Lung (tissue), 12 donors: Measurements from ENCODE around the gene MAST4. TPM values are rescaled to one million over a fixed set of nuclear protein-coding genes. Genes with fewer than 3 reads are reported as not detected.

ENCODE experiments used
- ATAC-seq: fragments of 200-7000 bp; cut with Tn5 transposase; one replicate; pipeline ENCODE4 v1.9.1; 2020; ENCODE audit warnings: moderate number of reproducible peaks; ENCODE audit not compliant: insufficient read depth, low FRiP score
- DNase-seq, 3 donors: peaks; one replicate each; pipeline ENCODE4 v3.0.0-alpha.2; 2013 to 2017
- H3K27ac ChIP-seq, 2 donors: one replicate each; pipeline ENCODE4 v1.5.1; 2013; ENCODE audit warnings: mild to moderate bottlenecking in 2 of 2, moderate library complexity in 2 of 2, control low read depth in 1 of 2, inconsistent platforms in 1 of 2, low read depth in 1 of 2, low read length in 1 of 2
- H3K27me3 ChIP-seq, 3 donors: one replicate each; pipeline ENCODE4 v1.5.1; 2013; ENCODE audit warnings: low read length in 2 of 3; ENCODE audit not compliant: control insufficient read depth in 3 of 3, insufficient read depth in 3 of 3
- H3K36me3 ChIP-seq, 4 donors: one replicate each; pipeline ENCODE4 v1.5.1; 2013; ENCODE audit warnings: low read length in 4 of 4, mild to moderate bottlenecking in 1 of 4, moderate library complexity in 1 of 4; ENCODE audit not compliant: control insufficient read depth in 4 of 4, insufficient read depth in 4 of 4
- H3K4me1 ChIP-seq, 5 donors: one replicate each; pipeline ENCODE4 v1.5.1; 2013; ENCODE audit warnings: low read length in 5 of 5, mild to moderate bottlenecking in 2 of 5, moderate library complexity in 1 of 5; ENCODE audit not compliant: control insufficient read depth in 5 of 5, insufficient read depth in 5 of 5
- H3K4me3 ChIP-seq: one replicate; pipeline ENCODE4 v1.5.1; 2013; ENCODE audit warnings: mild to moderate bottlenecking, control low read depth, moderate library complexity
- H3K9ac ChIP-seq, 2 donors: one replicate each; pipeline ENCODE4 v1.5.1; 2013; ENCODE audit warnings: low read length in 2 of 2, control low read depth in 1 of 2; ENCODE audit not compliant: insufficient read depth in 1 of 2
- H3K9me3 ChIP-seq, 4 donors: one replicate each; pipeline ENCODE4 v1.5.1; 2013; ENCODE audit warnings: low read length in 3 of 4, mild to moderate bottlenecking in 1 of 4, moderate library complexity in 1 of 4; ENCODE audit not compliant: control insufficient read depth in 4 of 4, insufficient read depth in 3 of 4
- CTCF ChIP-seq: IDR thresholded peaks from 2 replicates; pipeline ENCODE4 v1.5.1; 2012; ENCODE audit warnings: mild to moderate bottlenecking; ENCODE audit errors: control extremely low read depth, extremely low read depth
- WGBS, 2 donors: extraction: QIAGEN DNeasy Blood & Tissue Kit; methylation state at CpG; one replicate each; pipeline ENCODE4 v1.1.7; 2013; 5-methylcytosine and 5-hydroxymethylcytosine counted together
- polyA plus RNA-seq, 2 donors: library from polyadenylated mRNA; stranded (reverse); fragments of 200-250 nt; gene quantifications; one replicate each; pipeline ENCODE4 v1.2.1, GENCODE V29; 2013
- total RNA-seq, 2 donors: library from RNA; depleted of rRNA in 1 of 2; stranded (reverse); fragments of >200 nt in 1 of 2; gene quantifications; one replicate each; pipeline ENCODE4 v1.2.1, GENCODE V29; 2014 to 2021
- donor health status: control.
- donor health status: control.
- donor health status: Bipolar disorder and iron deficiency.
- donor health status: healthy.
- donor health status: DM: yes; HTN: yes; CAD: no.

Gene MAST4
- total and polyA plus RNA-seq, 4 donors, result 13.9 to 153 (median 46.2) TPM

GRCh38 chr5:67058998-67059743 lies 463.0 kb downstream of the MAST4 start:
- TF ChIP-seq CTCF, result no peak
- no peak for DNase-seq
- Histone ChIP-seq H3K36me3 (peaks cover 3 to 13% (median 5%) of the 10 kb centered on the region in 4 donors), H3K4me3 (no peak overlapping the region), H3K27me3 (no peaks in the 10 kb centered on the region), H3K4me1 (peaks cover 3 to 32% (median 5%) of the 10 kb centered on the region in 5 donors), H3K9me3 (no peaks in the 10 kb centered on the region), H3K27ac (peak overlapping the region in 1 of 2 donors; percentile 56), H3K9ac (no peak overlapping the region)
- ATAC-seq, result no peak
- 71 to 80% methylated on average over 4 of the region's 4 CpGs for WGBS, 2 donors

GRCh38 chr5:67059744-67060490 lies 463.7 kb downstream of the MAST4 start:
- ATAC-seq (no peak), DNase-seq (no peak)
- no peaks in the 10 kb centered on the region for H3K27me3 ChIP-seq
- WGBS, 2 donors, result 80 to 88% methylated on average over 6 of the region's 6 CpGs
- peaks cover 3 to 37% (median 5%) of the 10 kb centered on the region in 5 donors for H3K4me1 ChIP-seq
- peaks cover 3 to 11% (median 4%) of the 10 kb centered on the region in 4 donors for H3K36me3 ChIP-seq
- TF ChIP-seq CTCF, result no peak
- no peak overlapping the region for H3K4me3 ChIP-seq
- no peak overlapping the region for H3K9ac ChIP-seq
- no peaks in the 10 kb centered on the region for H3K9me3 ChIP-seq
- H3K27ac ChIP-seq, result peak overlapping the region in 1 of 2 donors; percentile 21

GRCh38 chr5:67061511-67061910 lies 465.3 kb downstream of the MAST4 start:
- TF ChIP-seq CTCF, result no peak
- peak overlapping the region in 1 of 2 donors; percentile 28 for H3K9ac ChIP-seq
- no peak for DNase-seq
- H3K4me3 ChIP-seq, result no peak overlapping the region
- peak overlapping the region in 1 of 2 donors; percentile 29 for H3K27ac ChIP-seq
- no peak for ATAC-seq
- no peaks in the 10 kb centered on the region for H3K27me3 ChIP-seq
- WGBS, 2 donors, result 93 to 96% methylated on average over 1 of the region's 1 CpG
- peaks cover 3 to 39% (median 7%) of the 10 kb centered on the region in 5 donors for H3K4me1 ChIP-seq
- peaks cover 0 to 13% (median 4%) of the 10 kb centered on the region in 4 donors for H3K36me3 ChIP-seq
- H3K9me3 ChIP-seq, result no peaks in the 10 kb centered on the region
